Progenitor cell of endocrine pancreas (in vitro differentiated cells): ENCODE results near the gene CEMIP2. TPM values are rescaled to one million over a fixed set of nuclear protein-coding genes. Genes with fewer than 3 reads are reported as not detected.

Source experiments
- DNase-seq: peaks from one replicate; pipeline ENCODE4 v3.0.0; 2021; ENCODE audit warnings: low spot score; ENCODE audit not compliant: unreplicated experiment
- H3K27ac Mint-ChIP-seq: 2 replicates; pipeline ENCODE4 v1.8.0; 2021; ENCODE audit warnings: mild to moderate bottlenecking, moderate library complexity, mixed read lengths
- H3K27me3 Mint-ChIP-seq: 2 replicates; pipeline ENCODE4 v1.8.0; 2021; ENCODE audit warnings: mixed read lengths
- H3K36me3 Mint-ChIP-seq: 2 replicates; pipeline ENCODE4 v1.8.0; 2022; ENCODE audit warnings: mixed read lengths; ENCODE audit not compliant: insufficient read depth
- H3K4me1 Mint-ChIP-seq: 2 replicates; pipeline ENCODE4 v1.8.0; 2021; ENCODE audit warnings: low read depth, mixed read lengths
- H3K4me3 Mint-ChIP-seq: 2 replicates; pipeline ENCODE4 v1.8.0; 2021; ENCODE audit warnings: low read depth, mild to moderate bottlenecking, moderate library complexity, mixed read lengths
- H3K9me3 Mint-ChIP-seq: 2 replicates; pipeline ENCODE4 v1.8.0; 2021; ENCODE audit warnings: low read depth, mixed read lengths
- CTCF ChIP-seq: fragments of 200-600 bp; sonication (generic); IDR thresholded peaks from one replicate; pipeline ENCODE4 v1.5.0; 2021; ENCODE audit warnings: antibody characterized with exemption, mild to moderate bottlenecking; ENCODE audit not compliant: unreplicated experiment
- total RNA-seq: library from RNA; stranded (reverse); gene quantifications from 2 replicates; pipeline ENCODE4 v1.2.1, GENCODE V29; 2021

The CEMIP2 gene
- total RNA-seq, 1 donor from 2014 or later = 56.7 TPM

GRCh38 chr9:71648453-71648852 is 119.9 kb downstream of the CEMIP2 start:
- H3K4me3 Mint-ChIP-seq = no peak overlapping the region
- no peak for TF ChIP-seq CTCF
- H3K4me1 Mint-ChIP-seq = no peaks in the 10 kb centered on the region
- peaks cover 3% of the 10 kb centered on the region for H3K9me3 Mint-ChIP-seq
- DNase-seq = no peak
- H3K27ac Mint-ChIP-seq = no peak overlapping the region
- no peaks in the 10 kb centered on the region for H3K27me3 Mint-ChIP-seq
- H3K36me3 Mint-ChIP-seq = no peaks in the 10 kb centered on the region

GRCh38 chr9:71647094-71647591 is 121.2 kb downstream of the CEMIP2 start:
- Mint-ChIP-seq H3K36me3 (no peaks in the 10 kb centered on the region), H3K4me1 (no peaks in the 10 kb centered on the region), H3K27me3 (no peaks in the 10 kb centered on the region), H3K27ac (no peak overlapping the region), H3K9me3 (peaks cover 3% of the 10 kb centered on the region), H3K4me3 (no peak overlapping the region)
- DNase-seq = no peak
- no peak for TF ChIP-seq CTCF

- Mint-ChIP-seq H3K27me3 (no peaks in the 10 kb centered on the region), H3K4me1 (no peaks in the 10 kb centered on the region), H3K4me3 (no peak overlapping the region), H3K36me3 (no peaks in the 10 kb centered on the region), H3K27ac (no peak overlapping the region), H3K9me3 (peaks cover 3% of the 10 kb centered on the region)
- DNase-seq = no peak
- TF ChIP-seq CTCF = no peak
Measured at GRCh38 chr9:71646131-71646530, 122.2 kb downstream of the CEMIP2 start.

- H3K4me1 Mint-ChIP-seq = no peaks in the 10 kb centered on the region
- no peak for DNase-seq
- H3K27ac Mint-ChIP-seq = no peak overlapping the region
- no peaks in the 10 kb centered on the region for H3K36me3 Mint-ChIP-seq
- no peak for TF ChIP-seq CTCF
- H3K9me3 Mint-ChIP-seq = peaks cover 3% of the 10 kb centered on the region
- H3K27me3 Mint-ChIP-seq = no peaks in the 10 kb centered on the region
- no peak overlapping the region for H3K4me3 Mint-ChIP-seq
Measured at GRCh38 chr9:71644819-71645362, 123.4 kb downstream of the CEMIP2 start.

GRCh38 chr9:71643330-71643729 is 125.0 kb downstream of the CEMIP2 start:
- no peak overlapping the region for H3K27ac Mint-ChIP-seq
- H3K27me3 Mint-ChIP-seq = no peaks in the 10 kb centered on the region
- TF ChIP-seq CTCF = no peak
- no peaks in the 10 kb centered on the region for H3K9me3 Mint-ChIP-seq
- no peaks in the 10 kb centered on the region for H3K4me1 Mint-ChIP-seq
- H3K4me3 Mint-ChIP-seq = no peak overlapping the region
- no peaks in the 10 kb centered on the region for H3K36me3 Mint-ChIP-seq
- no peak for DNase-seq
